HG03439 (cell line): Measurements from ENCODE around the gene RNF112.
"Not testable (repeated sequence)": the region's sequence is repeated elsewhere in the genome, so short reads cannot be mapped to it uniquely, and the experiment has no call there.

Experiments
- ATAC-seq: cut with Tn5 transposase; IDR thresholded peaks from one replicate; pipeline ENCODE4 v1.9.1; 2021; ENCODE audit warnings: mild to moderate bottlenecking, moderate library complexity; ENCODE audit not compliant: unreplicated experiment

The RNF112 gene

GRCh38 chr17:19410091-19410490 lies 941 bp upstream of the RNF112 start:
- no peak for ATAC-seq

- ATAC-seq = no peak
These were observed 599 bp downstream of the RNF112 start for GRCh38 chr17:19411631-19412030.

- no peak for ATAC-seq
These were observed 1.5 kb downstream of the RNF112 start for GRCh38 chr17:19412510-19412909.

GRCh38 chr17:19412984-19413383 lies 2.0 kb downstream of the RNF112 start:
- no peak for ATAC-seq

- no peak for ATAC-seq
These were observed 2.7 kb downstream of the RNF112 start for GRCh38 chr17:19413761-19414160.

GRCh38 chr17:19414396-19415280 lies 3.6 kb downstream of the RNF112 start:
- no peak for ATAC-seq

GRCh38 chr17:19415311-19415710 lies 4.3 kb downstream of the RNF112 start:
- no peak for ATAC-seq

GRCh38 chr17:19415806-19416775 lies 5.1 kb downstream of the RNF112 start:
- ATAC-seq = no peak

GRCh38 chr17:19417611-19418010 lies 6.6 kb downstream of the RNF112 start:
- ATAC-seq = no peak

- ATAC-seq = no peak
These were observed 7.4 kb downstream of the RNF112 start for GRCh38 chr17:19418251-19418992.

GRCh38 chr17:19421219-19421618 lies 10.2 kb downstream of the RNF112 start:
- ATAC-seq = no peak

- ATAC-seq = no peak
These were observed 10.9 kb downstream of the RNF112 start for GRCh38 chr17:19421926-19422325.

GRCh38 chr17:19424934-19425868 lies 14.2 kb downstream of the RNF112 start:
- no peak for ATAC-seq

GRCh38 chr17:19426631-19427030 lies 15.6 kb downstream of the RNF112 start:
- ATAC-seq = no peak

- no peak for ATAC-seq
These were observed 20.7 kb downstream of the RNF112 start for GRCh38 chr17:19431691-19432090.

GRCh38 chr17:19433255-19433654 lies 22.2 kb downstream of the RNF112 start:
- ATAC-seq = no peak

- ATAC-seq = no peak
These were observed 22.8 kb downstream of the RNF112 start for GRCh38 chr17:19433727-19434340.

GRCh38 chr17:19440421-19440820 lies 29.4 kb downstream of the RNF112 start:
- no peak for ATAC-seq

GRCh38 chr17:19441288-19441687 lies 30.3 kb downstream of the RNF112 start:
- ATAC-seq = not testable (repeated sequence)
